HUDEP-2 (cell line): ENCODE data around the gene BSN.
"Not testable (repeated sequence)": the region's sequence is repeated elsewhere in the genome, so short reads cannot be mapped to it uniquely, and the experiment has no call there.

Experiments
- DNase-seq, 76 experiments: peaks; one replicate each; lab custom pipeline; 2025; ENCODE audit not compliant: unreplicated experiment in 76 of 76; lab: John Stamatoyannopoulos, UW

Gene BSN

GRCh38 chr3:49668861-49669260 is 114.6 kb downstream of the BSN start:
- no peak for DNase-seq

GRCh38 chr3:49669352-49669751 is 115.1 kb downstream of the BSN start:
- no peak for DNase-seq

GRCh38 chr3:49670940-49671290 is 116.6 kb downstream of the BSN start:
- DNase-seq = no peak

- no peak for DNase-seq
These were observed 117.3 kb downstream of the BSN start for GRCh38 chr3:49671291-49672288.

- no peak for DNase-seq
These were observed 118.9 kb downstream of the BSN start for GRCh38 chr3:49673121-49673714.

- DNase-seq = no peak
These were observed 119.6 kb downstream of the BSN start, which contains the start of gene APEH for GRCh38 chr3:49673715-49674496. Gene APEH, plus strand, starts transcription at chr3:49674351. Its CDS starts 51 bp downstream, at chr3:49674402.

GRCh38 chr3:49674497-49674983 is 120.3 kb downstream of the BSN start:
- no peak for DNase-seq

GRCh38 chr3:49675912-49676311 is 121.6 kb downstream of the BSN start:
- no peak for DNase-seq

GRCh38 chr3:49680493-49681231 is 126.4 kb downstream of the BSN start:
- no peak for DNase-seq

GRCh38 chr3:49681232-49681522 is 126.9 kb downstream of the BSN start:
- no peak for DNase-seq

GRCh38 chr3:49681543-49681942 is 127.3 kb downstream of the BSN start:
- no peak for DNase-seq

- DNase-seq = no peak
These were observed 128.9 kb downstream of the BSN start for GRCh38 chr3:49683162-49683561.

- not testable (repeated sequence) for DNase-seq
These were observed 130.2 kb downstream of the BSN start for GRCh38 chr3:49684453-49684852.

GRCh38 chr3:49685103-49685502 is 130.8 kb downstream of the BSN start:
- not testable (repeated sequence) for DNase-seq

GRCh38 chr3:49685846-49686245 is 131.6 kb downstream of the BSN start:
- not testable (repeated sequence) for DNase-seq

GRCh38 chr3:49686346-49686745 is 132.1 kb downstream of the BSN start:
- DNase-seq = not testable (repeated sequence)

GRCh38 chr3:49686769-49687423 is 132.6 kb downstream of the BSN start:
- DNase-seq = not testable (repeated sequence)

- DNase-seq = not testable (repeated sequence)
These were observed 133.1 kb downstream of the BSN start for GRCh38 chr3:49687424-49687795.

GRCh38 chr3:49688338-49689045 is 134.2 kb downstream of the BSN start:
- not testable (repeated sequence) for DNase-seq
